GM18499 (cell line): ENCODE results near the gene DRG2.

Experiments
- ATAC-seq: cut with Tn5 transposase; IDR thresholded peaks from one replicate; pipeline ENCODE4 v1.9.1; 2021; ENCODE audit warnings: moderate number of reproducible peaks; ENCODE audit not compliant: insufficient read depth, unreplicated experiment

Gene DRG2

GRCh38 chr17:18140648-18141047 lies 52.9 kb downstream of the DRG2 start:
- ATAC-seq, result no peak

- no peak for ATAC-seq
Observed at GRCh38 chr17:18141210-18141803, 53.6 kb downstream of the DRG2 start.

GRCh38 chr17:18142417-18142816 lies 54.7 kb downstream of the DRG2 start:
- ATAC-seq, result no peak

- ATAC-seq, result no peak
Observed at GRCh38 chr17:18143044-18143936, 55.5 kb downstream of the DRG2 start.

DNA sequence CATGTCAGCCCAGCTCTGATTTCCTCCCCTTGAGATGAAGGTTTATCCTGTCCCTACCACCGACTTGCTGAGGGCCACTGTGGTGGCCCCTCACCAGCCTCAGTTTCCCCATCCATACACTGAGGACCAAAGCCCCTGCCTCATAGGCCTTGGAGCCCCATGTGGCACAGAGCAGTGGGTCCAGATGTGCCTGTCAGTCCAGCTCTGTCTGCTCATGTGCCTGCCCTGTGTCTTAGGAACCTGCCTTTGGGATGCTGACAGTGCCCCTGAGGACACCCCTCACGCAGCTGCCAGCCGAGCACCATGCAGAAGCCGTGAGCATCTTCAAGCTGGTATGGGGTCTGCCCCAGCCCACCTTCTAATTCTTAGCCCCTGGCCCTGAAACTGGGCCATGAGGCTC lies 56.5 kb downstream of the DRG2 start:
- ATAC-seq, result no peak

DNA sequence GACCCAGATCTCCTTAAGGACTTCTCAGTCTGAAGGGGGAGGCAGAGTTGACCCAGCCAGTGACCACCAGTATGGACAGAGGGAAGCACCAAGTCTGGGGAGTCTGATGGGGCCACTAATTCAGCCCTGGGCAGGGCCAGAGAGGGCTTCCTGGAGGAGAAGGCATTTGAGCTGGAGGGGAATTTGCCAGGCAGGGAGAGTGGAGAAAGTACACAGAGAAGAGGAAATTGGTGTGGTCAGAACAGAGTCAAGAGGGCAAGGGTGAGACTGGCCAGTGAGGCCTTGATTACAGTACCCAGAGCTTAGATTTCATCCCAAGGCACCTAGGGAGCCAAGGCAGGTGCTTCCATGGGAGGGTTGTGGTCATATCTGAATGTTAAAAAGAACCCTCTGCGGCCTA lies 57.1 kb downstream of the DRG2 start:
- no peak for ATAC-seq

GRCh38 chr17:18145811-18146210 lies 58.1 kb downstream of the DRG2 start:
- no peak for ATAC-seq

DNA sequence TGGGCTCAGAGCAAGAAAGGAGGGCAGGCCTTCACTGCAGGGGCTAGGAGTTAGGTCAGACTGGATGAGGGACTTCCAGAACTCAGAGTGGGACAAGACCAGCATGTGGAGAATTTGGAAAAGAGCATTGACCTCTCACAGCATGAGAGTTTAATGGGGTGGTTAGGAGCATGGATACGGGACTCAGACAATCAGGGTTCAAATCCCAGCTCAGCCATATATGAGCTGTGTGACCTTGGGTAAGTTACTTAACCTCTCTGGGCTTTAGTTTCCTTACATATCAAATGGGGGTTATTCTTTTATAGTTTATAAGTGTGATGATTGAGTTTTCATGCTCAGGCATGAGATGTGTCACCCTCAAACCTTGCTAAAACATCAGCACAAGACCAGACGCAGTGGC lies 58.5 kb downstream of the DRG2 start:
- ATAC-seq, result no peak

- no peak for ATAC-seq
Observed at GRCh38 chr17:18146980-18147379, 59.2 kb downstream of the DRG2 start.

DNA sequence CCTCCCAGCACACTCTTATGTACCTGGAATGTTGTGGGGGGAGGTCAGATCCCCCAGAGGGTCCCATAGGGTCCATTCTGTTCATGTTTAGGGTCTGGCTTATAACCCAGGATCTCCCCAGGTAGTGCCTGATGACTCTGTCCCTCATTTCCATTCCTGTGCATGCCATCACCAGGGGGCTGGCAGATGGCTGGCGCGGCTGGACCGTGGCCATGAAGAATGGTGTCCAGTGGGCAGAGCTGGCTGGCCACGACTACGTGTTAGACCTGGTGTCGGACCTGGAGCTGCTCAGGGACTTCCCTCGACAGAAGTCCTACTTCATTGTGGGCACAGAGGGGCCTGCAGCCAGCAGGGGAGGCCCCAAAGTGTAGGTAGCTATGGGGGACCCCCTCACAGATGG lies 60.8 kb downstream of the DRG2 start:
- ATAC-seq, result no peak

DNA sequence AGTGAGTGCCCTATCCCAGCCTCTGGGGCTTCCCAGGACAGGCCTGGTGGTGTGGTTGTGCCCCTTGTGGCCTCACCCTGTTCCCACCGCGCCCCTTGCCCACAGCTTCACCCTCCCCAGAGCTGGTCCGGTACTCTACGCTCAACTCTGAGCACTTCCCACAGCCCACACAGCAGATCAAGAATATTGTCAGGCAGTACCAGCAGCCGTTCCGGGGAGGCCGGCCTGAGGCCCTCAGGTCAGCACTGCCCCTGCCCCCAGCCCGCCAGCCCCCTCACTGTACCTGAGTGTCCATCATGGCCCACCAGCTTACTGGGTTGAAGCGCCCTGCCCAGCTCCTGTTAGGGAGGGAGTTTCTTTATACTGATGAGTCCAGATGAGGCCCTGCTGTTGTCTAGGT lies 63.5 kb downstream of the DRG2 start:
- no peak for ATAC-seq

GRCh38 chr17:18155179-18155578 lies 67.4 kb downstream of the DRG2 start:
- no peak for ATAC-seq

GRCh38 chr17:18156171-18156975 lies 68.6 kb downstream of the DRG2 start:
- no peak for ATAC-seq

- ATAC-seq, result no peak
Observed at GRCh38 chr17:18156976-18157280, 69.2 kb downstream of the DRG2 start.
